Activated CD4-positive, alpha-beta T cell treated with anti-CD3 and anti-CD28 coated beads for 4 hours (primary cell): ENCODE measurements around the gene KRT14.
"Not testable (repeated sequence)": the region's sequence is repeated elsewhere in the genome, so short reads cannot be mapped to it uniquely, and the experiment has no call there.

Source experiments
- DNase-seq, 2 donors: peaks; one replicate each; pipeline ENCODE4 v3.0.0-alpha.2; 2020

Gene KRT14

GRCh38 chr17:41600318-41600717 lies 13.6 kb upstream of the KRT14 start:
- no peak for DNase-seq

- no peak for DNase-seq
Measured at GRCh38 chr17:41599680-41600079, 13.0 kb upstream of the KRT14 start.

GRCh38 chr17:41595585-41595984 lies 8.9 kb upstream of the KRT14 start:
- DNase-seq: no peak

- DNase-seq: no peak
Measured at GRCh38 chr17:41594363-41594915, 7.7 kb upstream of the KRT14 start.

GRCh38 chr17:41593306-41593981 lies 6.7 kb upstream of the KRT14 start:
- DNase-seq: no peak

GRCh38 chr17:41592601-41593305 lies 6.1 kb upstream of the KRT14 start:
- DNase-seq: no peak

GRCh38 chr17:41589301-41589700 lies 2.6 kb upstream of the KRT14 start:
- DNase-seq: no peak

GRCh38 chr17:41588126-41588810 lies 1.6 kb upstream of the KRT14 start:
- DNase-seq: no peak

- DNase-seq: no peak
Measured at GRCh38 chr17:41585301-41586056, 1.2 kb downstream of the KRT14 start.

GRCh38 chr17:41584331-41584927 lies 2.3 kb downstream of the KRT14 start:
- DNase-seq: not testable (repeated sequence)

- no peak for DNase-seq
Measured at GRCh38 chr17:41583137-41584127, 3.3 kb downstream of the KRT14 start.

- not testable (repeated sequence) for DNase-seq
Measured at GRCh38 chr17:41582061-41582968, 4.4 kb downstream of the KRT14 start.

- no peak for DNase-seq
Measured at GRCh38 chr17:41581366-41582060, 5.2 kb downstream of the KRT14 start.

- no peak for DNase-seq
Measured at GRCh38 chr17:41580687-41581365, 5.9 kb downstream of the KRT14 start.

- no peak for DNase-seq
Measured at GRCh38 chr17:41580244-41580575, 6.5 kb downstream of the KRT14 start.

GRCh38 chr17:41579484-41580243 lies 7.0 kb downstream of the KRT14 start:
- peak; percentile 16 to 50 for DNase-seq

- DNase-seq: no peak
Measured at GRCh38 chr17:41578971-41579370, 7.7 kb downstream of the KRT14 start.

GRCh38 chr17:41578538-41578937 lies 8.2 kb downstream of the KRT14 start:
- no peak for DNase-seq
